RWPE1 (cell line): ENCODE measurements around the gene CAMK1D.

Source experiments
- CTCF ChIA-PET: fragments of 350-600 bp; sonication (Branson Sonifier 250); formaldehyde crosslinking; extraction: SDS; loops from one replicate; lab custom pipeline; 2021; lab: Yijun Ruan, JAX
- POLR2A ChIA-PET: fragments of 400-600 bp; formaldehyde crosslinking; extraction: SDS; loops from one replicate; lab custom pipeline; 2020; ENCODE audit warnings: antibody characterized with exemption; ENCODE audit not compliant: low non-redundant PET; lab: Yijun Ruan, JAX
- DNase-seq: peaks from one replicate; pipeline ENCODE4 v3.0.0; 2012; ENCODE audit warnings: low spot score
- H3K27ac ChIP-seq: fragments of 450-650 bp; 2 replicates; pipeline ENCODE4 v1.5.1; 2017
- CTCF ChIP-seq: fragments of 450-650 bp; conservative IDR thresholded peaks from 2 replicates; pipeline ENCODE4 v1.5.1; 2017; ENCODE audit warnings: low read depth, mild to moderate bottlenecking

The CAMK1D gene

GRCh38 chr10:12768156-12769100 lies 419.1 kb downstream of the CAMK1D start:
- ChIA-PET CTCF (interaction anchor here (1.1 kb wide), 1 partner anchor 14 kb away, joined by 4 read pairs; no protein-coding TSS in a partner anchor), POLR2A (interaction anchor here (0.6 kb wide), 1 partner anchor 360 kb away, joined by 4 read pairs; no protein-coding TSS in a partner anchor)
- no peak overlapping the region for H3K27ac ChIP-seq
- no peak for DNase-seq
- TF ChIP-seq CTCF, result no peak

GRCh38 chr10:12769323-12770044 lies 420.1 kb downstream of the CAMK1D start:
- POLR2A ChIA-PET, result no interaction called here
- H3K27ac ChIP-seq, result no peak overlapping the region
- no peak for TF ChIP-seq CTCF
- CTCF ChIA-PET, result interaction anchor here (0.6 kb wide), 1 partner anchor 174 kb away, joined by 4 read pairs; no protein-coding TSS in a partner anchor
- DNase-seq, result no peak

- H3K27ac ChIP-seq, result no peak overlapping the region
- ChIA-PET CTCF (interaction anchor here (0.6 kb wide), 1 partner anchor 20 kb away, joined by 3 read pairs; no protein-coding TSS in a partner anchor), POLR2A (no interaction called here)
- TF ChIP-seq CTCF, result no peak
- no peak for DNase-seq
Observed at GRCh38 chr10:12771981-12772760, 422.8 kb downstream of the CAMK1D start.

- H3K27ac ChIP-seq, result no peak overlapping the region
- no peak for DNase-seq
- no peak for TF ChIP-seq CTCF
- ChIA-PET CTCF (interaction anchor here (0.7 kb wide), 1 partner anchor 127 kb away, joined by 3 read pairs; no protein-coding TSS in a partner anchor), POLR2A (no interaction called here)
Observed at GRCh38 chr10:12772797-12773587, 423.6 kb downstream of the CAMK1D start.

- no peak for TF ChIP-seq CTCF
- no peak overlapping the region for H3K27ac ChIP-seq
- ChIA-PET POLR2A (no interaction called here), CTCF (no interaction called here)
- no peak for DNase-seq
Observed at GRCh38 chr10:12774204-12774894, 425.0 kb downstream of the CAMK1D start.
